HG02981 (cell line): ENCODE measurements around the gene ERGIC2.
"Not testable (repeated sequence)": the region's sequence is repeated elsewhere in the genome, so short reads cannot be mapped to it uniquely, and the experiment has no call there.

Experiments used
- ATAC-seq: cut with Tn5 transposase; IDR thresholded peaks from one replicate; pipeline ENCODE4 v1.9.1; 2021; ENCODE audit warnings: mild to moderate bottlenecking, moderate library complexity; ENCODE audit not compliant: unreplicated experiment

Gene ERGIC2

DNA sequence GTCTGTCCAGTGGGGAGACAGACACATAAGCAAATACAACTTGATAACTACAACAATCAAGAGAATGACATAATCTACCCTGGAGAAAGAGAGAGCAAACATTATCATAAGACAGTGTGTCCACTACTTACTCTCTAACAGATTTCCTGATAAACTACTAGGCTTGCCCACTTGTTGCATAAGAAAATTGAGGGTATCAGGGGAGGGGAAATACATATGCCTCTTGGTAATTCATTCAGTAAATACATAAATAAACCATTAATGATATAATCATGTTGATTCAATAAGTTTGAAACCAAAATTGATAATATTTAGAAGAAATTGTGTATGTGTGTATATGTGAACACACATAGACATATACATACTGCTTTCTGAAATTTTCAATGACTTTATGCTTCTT is 76.6 kb downstream of the ERGIC2 start:
- ATAC-seq = no peak

DNA sequence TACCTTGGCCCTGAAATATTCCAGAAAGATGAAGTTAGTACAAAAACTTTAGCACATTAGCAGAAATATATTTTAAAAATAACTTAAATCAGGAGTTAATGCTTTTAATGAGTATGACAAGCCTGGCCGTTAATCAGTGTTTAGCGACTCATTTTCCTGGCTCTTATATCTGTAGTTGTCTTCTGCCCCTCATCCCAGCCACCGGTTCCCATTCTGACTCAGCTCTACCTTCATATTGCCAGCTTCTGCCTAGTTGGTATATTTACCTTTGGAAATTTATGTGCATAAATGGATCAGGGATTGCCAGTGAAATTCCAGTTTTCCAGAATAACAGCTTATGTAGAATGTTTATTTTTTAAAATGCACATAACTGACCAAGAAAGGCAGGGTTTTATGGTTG is 79.9 kb downstream of the ERGIC2 start:
- ATAC-seq = no peak

DNA sequence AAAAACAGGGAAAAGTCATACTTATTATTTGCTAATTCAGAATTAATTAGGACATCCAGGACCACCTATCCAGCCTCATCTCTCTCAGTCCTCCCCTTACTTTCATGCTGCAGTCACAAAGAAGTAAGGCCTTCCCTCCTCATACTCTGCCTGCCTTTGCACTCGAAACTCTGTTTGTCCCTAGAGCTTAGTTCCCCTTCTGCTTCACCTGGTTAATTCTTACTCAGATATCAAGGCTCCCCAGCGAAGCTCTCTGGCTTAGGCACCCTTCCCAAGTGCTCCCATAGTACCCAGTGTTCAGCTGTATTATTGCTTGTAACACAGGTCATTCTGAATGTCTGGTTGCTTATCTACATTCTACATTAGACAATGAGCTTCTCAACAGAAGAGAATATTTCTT is 81.3 kb downstream of the ERGIC2 start:
- ATAC-seq = peak; percentile 60

GRCh38 chr12:29291226-29291625 is 89.7 kb downstream of the ERGIC2 start:
- no peak for ATAC-seq

DNA sequence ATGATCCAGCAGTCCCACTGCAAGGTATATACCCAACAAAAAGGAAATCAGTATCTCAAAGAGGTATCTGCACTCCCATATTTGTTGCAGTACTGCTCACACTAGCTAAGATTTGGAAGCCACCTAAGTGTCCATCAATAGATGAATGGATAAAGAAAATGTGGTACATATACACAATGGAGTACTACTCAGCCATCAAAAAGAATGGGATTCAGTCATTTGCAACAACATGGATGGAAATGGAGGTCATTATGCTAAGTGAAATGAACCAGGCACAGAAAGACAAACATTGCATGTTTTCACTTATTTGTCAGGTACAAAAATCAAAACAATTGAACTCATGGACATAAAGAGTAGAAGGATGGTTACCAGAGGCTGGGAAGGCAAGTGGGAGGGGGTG is 90.5 kb downstream of the ERGIC2 start:
- ATAC-seq = not testable (repeated sequence)

GRCh38 chr12:29288031-29288430 is 92.9 kb downstream of the ERGIC2 start:
- no peak for ATAC-seq

DNA sequence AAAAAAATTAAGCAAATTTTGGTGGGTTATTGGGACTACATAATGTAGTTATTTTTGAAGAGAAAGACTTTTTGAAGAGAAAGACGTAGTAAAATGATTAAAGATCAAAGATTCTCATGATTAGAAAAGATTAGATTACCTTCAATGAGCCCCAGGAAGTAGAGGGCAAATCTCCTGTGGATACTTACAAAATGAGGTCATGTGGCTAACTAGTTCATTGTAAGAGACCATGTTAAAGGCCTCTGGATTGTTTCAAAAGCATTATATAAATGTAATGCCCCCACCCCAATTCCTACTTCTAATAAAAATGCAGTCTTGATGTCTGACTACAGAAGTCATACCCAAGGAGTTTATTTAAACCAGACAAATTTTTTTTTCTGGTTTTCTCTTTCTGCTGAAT is 93.3 kb downstream of the ERGIC2 start:
- ATAC-seq = no peak
